ENCODE data around the gene DNAJB8. TPM values are rescaled to one million over a fixed set of nuclear protein-coding genes. Genes with fewer than 3 reads are reported as not detected.

The DNAJB8 gene
- total and polyA plus RNA-seq, 9 of the 15 experiments (the other 6 are each of a cell fraction or from before 2014, with no cell fraction given), result not detected

GRCh38 chr3:128413413-128414205 is 53.1 kb downstream of the DNAJB8 start (continued):
- TF ChIP-seq DMBX1 (CRISPR knock-in tag; IDR thresholded peaks at IDR 0.05; ENCODE audit: borderline replicate concordance), result peak; percentile 67; the same call in 1 of the 2 replicates
- TF ChIP-seq ELF4 (CRISPR knock-in tag; IDR thresholded peaks at IDR 0.05), result no peak
- peak; percentile 23; the same call in 1 of the 2 replicates for TF ChIP-seq TCF3 (CRISPR knock-in tag; IDR thresholded peaks at IDR 0.05)
- 0 out of 2 replicates have a peak, but pooled peaks have one; percentile 23 for TF ChIP-seq NCOR1 (IDR thresholded peaks at IDR 0.05)
- TF ChIP-seq NR2C2 (CRISPR knock-in tag; IDR thresholded peaks at IDR 0.05), result 0 out of 2 replicates have a peak, but pooled peaks have one; percentile 50
- TF ChIP-seq NR2C2 (tag; IDR thresholded peaks at IDR 0.05), result no peak; the same call in none of the 2 replicates
- TF ChIP-seq NR2C1 (IDR thresholded peaks at IDR 0.05), result peak; percentile 21; the same call in 1 of the 2 replicates
- TF ChIP-seq NR2C1 (tag; IDR thresholded peaks at IDR 0.05), result peak; percentile 31; the same call in 1 of the 2 replicates
- TF ChIP-seq ZNF696 (CRISPR knock-in tag; conservative IDR thresholded peaks at IDR 0.05), result no peak
- peak; percentile 58; the same call in 1 of the 2 replicates for TF ChIP-seq EP400 (IDR thresholded peaks at IDR 0.05)
- TF ChIP-seq MYBL2 (IDR thresholded peaks at IDR 0.05; ENCODE audit: low read depth), result no peak
- no peak for TF ChIP-seq MYBL2 (CRISPR knock-in tag; IDR thresholded peaks at IDR 0.05; ENCODE audit: borderline replicate concordance)
- TF ChIP-seq ETS2 (tag; IDR thresholded peaks at IDR 0.05; ENCODE audit: borderline replicate concordance, poor library complexity, severe bottlenecking), result no peak
- TF ChIP-seq, protein P1, sequence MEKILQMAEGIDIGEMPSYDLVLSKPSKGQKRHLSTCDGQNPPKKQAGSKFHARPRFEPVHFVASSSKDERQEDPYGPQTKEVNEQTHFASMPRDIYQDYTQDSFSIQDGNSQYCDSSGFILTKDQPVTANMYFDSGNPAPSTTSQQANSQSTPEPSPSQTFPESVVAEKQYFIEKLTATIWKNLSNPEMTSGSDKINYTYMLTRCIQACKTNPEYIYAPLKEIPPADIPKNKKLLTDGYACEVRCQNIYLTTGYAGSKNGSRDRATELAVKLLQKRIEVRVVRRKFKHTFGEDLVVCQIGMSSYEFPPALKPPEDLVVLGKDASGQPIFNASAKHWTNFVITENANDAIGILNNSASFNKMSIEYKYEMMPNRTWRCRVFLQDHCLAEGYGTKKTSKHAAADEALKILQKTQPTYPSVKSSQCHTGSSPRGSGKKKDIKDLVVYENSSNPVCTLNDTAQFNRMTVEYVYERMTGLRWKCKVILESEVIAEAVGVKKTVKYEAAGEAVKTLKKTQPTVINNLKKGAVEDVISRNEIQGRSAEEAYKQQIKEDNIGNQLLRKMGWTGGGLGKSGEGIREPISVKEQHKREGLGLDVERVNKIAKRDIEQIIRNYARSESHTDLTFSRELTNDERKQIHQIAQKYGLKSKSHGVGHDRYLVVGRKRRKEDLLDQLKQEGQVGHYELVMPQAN (IDR thresholded peaks at IDR 0.05; ENCODE audit: borderline replicate concordance), result no peak

Data from K562 (cell line).